Effector CD8-positive, alpha-beta T cell (primary cell): ENCODE results near the gene YIF1A.

Experiments
- DNase-seq: peaks from one replicate; lab custom pipeline; 2025; lab: John Stamatoyannopoulos, UW
- total RNA-seq, 4 experiments: gene quantifications; one replicate each; lab custom pipeline; 2026; lab: John Stamatoyannopoulos, UW

The YIF1A gene
- 20.3 to 62.6 (median 26.9) reads per million in 4 experiments for total RNA-seq

- peak; percentile 96 for DNase-seq
Observed at GRCh38 chr11:66288671-66289547, at the start of gene YIF1A. YIF1A (minus strand) TSS chr11:66289143; CDS start chr11:66288985, 158 bp downstream.

DNA sequence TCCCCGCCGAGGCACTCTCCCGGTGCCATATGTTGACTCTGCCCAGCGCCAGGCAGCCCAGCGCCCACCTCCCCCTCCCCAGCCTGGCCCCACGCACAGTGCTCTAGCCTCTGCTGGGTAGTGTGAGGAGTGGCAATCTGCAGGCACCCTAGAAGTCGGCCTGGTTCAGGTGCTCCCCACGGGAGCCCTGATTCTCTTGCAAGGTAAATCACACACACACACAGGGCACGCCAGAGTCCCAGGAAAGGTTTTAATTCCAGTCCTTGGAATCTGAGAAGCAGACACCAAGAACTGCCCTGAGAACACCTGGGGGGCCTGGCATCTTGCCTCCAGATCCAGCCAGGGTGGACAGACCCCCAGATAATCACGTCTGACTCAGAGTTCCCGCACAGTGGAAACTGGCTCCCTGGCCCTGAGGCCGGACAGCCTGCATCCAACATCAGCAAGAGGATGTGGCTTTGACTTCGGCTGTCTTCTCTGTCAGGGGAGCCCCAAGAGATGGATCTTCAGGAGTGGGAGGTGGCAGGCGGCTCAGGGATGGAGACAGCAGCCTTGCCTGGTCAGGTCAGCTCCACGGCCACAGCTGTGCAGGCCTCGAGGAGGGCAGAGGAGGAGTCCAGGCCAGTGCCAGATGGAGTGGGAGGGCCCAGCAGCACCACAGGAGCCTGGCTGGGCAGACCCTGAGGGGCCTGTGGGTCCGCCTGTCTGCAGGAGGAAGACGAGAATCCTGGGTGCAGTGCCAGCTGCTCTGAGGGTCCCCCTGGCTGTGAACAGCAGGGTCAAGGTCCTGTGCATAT lies 48.4 kb upstream of the YIF1A start:
- no peak for DNase-seq

DNA sequence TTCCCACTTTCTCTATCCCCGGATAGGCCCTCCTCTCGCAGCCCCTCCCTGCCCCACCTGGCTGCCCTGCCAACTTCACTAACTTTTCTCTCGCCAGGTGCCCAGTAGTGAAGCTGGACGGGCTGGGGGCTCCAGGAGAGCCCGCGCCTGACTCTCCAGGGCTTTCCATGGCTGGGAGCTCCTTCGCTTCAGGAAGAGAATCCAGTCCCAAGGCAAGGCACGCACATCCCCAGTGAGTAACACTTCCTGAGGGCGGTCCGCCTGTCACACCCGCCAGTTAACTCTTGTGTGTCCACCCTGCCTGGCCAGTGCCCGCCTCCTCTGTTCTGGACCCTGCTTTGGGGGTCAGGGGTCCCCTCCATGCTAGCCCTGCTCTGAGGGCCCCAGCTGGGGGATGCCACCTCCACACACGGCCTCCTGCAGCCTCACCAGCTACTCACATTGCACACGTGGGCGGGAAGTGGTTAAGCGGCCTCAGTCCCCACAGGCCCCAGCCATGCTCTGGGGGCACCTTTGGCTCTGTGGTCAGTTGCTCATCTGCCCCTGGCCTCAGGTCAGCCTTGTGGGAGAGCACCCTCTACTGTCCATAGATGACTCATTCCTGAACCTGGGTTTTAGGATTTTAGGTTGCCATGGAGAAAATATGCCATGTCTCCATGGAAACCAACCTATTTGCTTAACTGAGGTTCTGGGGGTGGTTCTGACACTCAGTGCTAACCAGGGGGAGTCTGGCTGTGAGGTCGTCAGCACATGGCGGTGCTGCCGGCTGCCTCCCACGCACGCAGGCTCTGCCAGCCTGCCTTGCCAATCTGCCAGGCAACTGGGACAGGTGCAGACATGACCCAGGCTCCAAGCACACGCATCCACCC lies 47.5 kb upstream of the YIF1A start, which contains the start of gene RIN1:
RIN1 (minus strand) TSS at position 201 of the 869 bp plus-strand sequence; CDS start at position 169, 32 bp downstream.
- DNase-seq = no peak

- DNase-seq = no peak
Observed at GRCh38 chr11:66335531-66336233, 46.7 kb upstream of the YIF1A start.

GRCh38 chr11:66334605-66335442 lies 45.9 kb upstream of the YIF1A start:
- DNase-seq = no peak

DNA sequence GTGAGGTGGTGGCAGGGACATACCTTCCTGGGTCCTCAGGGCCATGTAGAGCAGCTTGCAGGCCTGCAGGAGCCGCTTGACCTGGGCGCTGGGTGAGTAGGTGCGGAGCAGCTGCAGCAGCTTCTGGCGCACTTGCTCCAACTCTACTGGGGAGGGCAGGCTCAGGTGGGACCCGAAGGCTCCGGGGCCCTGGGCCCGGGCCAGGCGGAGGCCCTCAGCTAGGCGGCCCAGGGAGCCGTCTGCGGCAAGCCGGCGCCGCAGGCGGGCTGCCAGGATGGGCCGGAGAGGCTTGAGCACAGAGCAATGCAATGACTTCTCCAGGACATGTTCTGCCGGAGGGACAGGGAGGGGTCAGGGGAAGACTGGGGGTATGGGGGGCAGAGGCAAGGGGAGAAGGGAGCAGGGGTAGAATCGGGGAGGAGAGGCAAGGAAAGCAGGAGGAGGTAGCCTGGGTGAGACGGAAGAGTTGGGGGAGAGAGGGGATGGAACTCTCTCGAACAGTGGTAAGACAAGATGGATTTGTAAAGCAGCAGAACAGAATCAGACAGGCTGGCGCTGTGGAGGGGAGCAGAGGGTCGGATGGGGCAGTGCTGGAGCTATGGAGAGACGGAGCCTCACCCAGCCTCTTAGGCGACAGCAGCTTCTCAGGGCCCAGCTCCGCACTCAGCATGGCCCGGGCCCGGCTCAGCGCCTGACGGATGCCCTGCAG lies 45.1 kb upstream of the YIF1A start:
- DNase-seq = no peak

GRCh38 chr11:66333220-66333877 lies 44.4 kb upstream of the YIF1A start:
- DNase-seq = no peak

DNA sequence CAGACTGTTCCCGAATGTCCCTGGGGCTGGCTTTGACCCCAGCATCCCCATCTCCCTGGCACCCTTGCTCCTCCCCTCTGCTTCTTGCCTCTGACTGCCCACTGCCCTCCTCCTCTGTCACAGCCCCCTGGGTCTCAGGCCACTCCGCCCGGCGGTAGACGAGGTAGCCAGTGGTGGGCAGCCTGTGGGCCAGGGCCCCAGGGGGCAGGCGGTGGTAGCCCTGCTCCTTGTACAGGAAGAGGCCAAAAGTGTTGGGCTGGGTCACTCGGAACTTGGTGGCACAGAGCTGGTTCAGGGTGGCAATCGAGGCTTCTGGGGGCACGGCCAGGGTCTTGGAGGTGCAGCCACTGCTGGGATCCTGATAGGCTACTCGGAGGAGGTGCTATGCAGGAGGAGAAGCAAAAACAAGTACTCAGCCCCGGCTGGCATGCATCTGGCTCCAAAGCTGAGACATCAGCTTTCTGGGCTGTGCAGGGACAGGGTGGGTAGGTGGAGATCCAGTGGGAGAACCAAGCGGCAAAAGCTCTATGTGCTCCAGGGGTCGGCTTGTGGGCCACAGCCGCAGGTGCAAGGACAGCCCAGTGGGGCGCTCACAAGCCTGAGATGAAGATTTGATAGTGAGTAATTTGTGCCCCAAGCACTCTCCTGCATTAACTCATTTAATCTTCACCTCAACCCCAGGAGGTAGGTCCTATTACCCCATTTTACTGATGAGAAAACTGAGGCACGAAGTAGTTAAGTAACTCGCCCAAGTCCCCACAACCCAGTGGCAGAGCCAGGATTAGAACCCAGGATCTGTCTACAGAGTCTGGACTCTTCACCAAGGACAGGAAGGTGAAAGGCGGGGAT lies 43.7 kb upstream of the YIF1A start:
- no peak for DNase-seq

- DNase-seq = no peak
Observed at GRCh38 chr11:66331542-66332370, 42.8 kb upstream of the YIF1A start.

GRCh38 chr11:66330931-66331330 lies 42.0 kb upstream of the YIF1A start:
- no peak for DNase-seq

GRCh38 chr11:66329165-66329673 lies 40.3 kb upstream of the YIF1A start:
- DNase-seq = no peak

- DNase-seq = peak; percentile 71
Observed at GRCh38 chr11:66328302-66329144, 39.6 kb upstream of the YIF1A start.

- no peak for DNase-seq
Observed at GRCh38 chr11:66328031-66328301, 39.0 kb upstream of the YIF1A start.

- no peak for DNase-seq
Observed at GRCh38 chr11:66327171-66328030, 38.5 kb upstream of the YIF1A start.
